22Rv1 (cell line): ENCODE data around the gene LRSAM1.

Experiments
- H3K27ac ChIP-seq: fragments of 450-650 bp; 2 replicates; pipeline ENCODE4 v1.5.1; 2017
- CTCF ChIP-seq: fragments of 450-650 bp; IDR thresholded peaks from 2 replicates; pipeline ENCODE4 v1.5.1; 2017; ENCODE audit warnings: mild to moderate bottlenecking
- ZFX ChIP-seq: fragments of 450-650 bp; IDR thresholded peaks from 2 replicates; pipeline ENCODE4 v1.6.1; 2017; ENCODE audit warnings: antibody characterized with exemption, borderline replicate concordance

Gene LRSAM1

GRCh38 chr9:127450830-127451607, at the start of gene LRSAM1, which contains the start of gene RPL12:
TSS of gene LRSAM1 (plus strand) at chr9:127451510. CDS start at chr9:127454528, 3,018 bp downstream.
TSS of gene RPL12 (minus strand) at chr9:127451406. CDS start at chr9:127451317, 89 bp downstream.
- peak within 1 kb of the TSS; percentile 95 for H3K27ac ChIP-seq
- TF ChIP-seq ZFX (no peak), CTCF (no peak)

- TF ChIP-seq ZFX (no peak), CTCF (no peak)
- H3K27ac ChIP-seq, result no peak overlapping the region
Measured at GRCh38 chr9:127402401-127403090, 48.8 kb upstream of the LRSAM1 start.

- no peak for TF ChIP-seq CTCF
- no peak for TF ChIP-seq ZFX
- no peak overlapping the region for H3K27ac ChIP-seq
Measured at GRCh38 chr9:127403507-127404192, 47.7 kb upstream of the LRSAM1 start.

- no peak overlapping the region for H3K27ac ChIP-seq
- TF ChIP-seq ZFX, result no peak
Measured at GRCh38 chr9:127404631-127405030, 46.7 kb upstream of the LRSAM1 start.

- TF ChIP-seq ZFX, result no peak
- TF ChIP-seq CTCF, result no peak
- no peak overlapping the region for H3K27ac ChIP-seq
Measured at GRCh38 chr9:127405344-127406125, 45.8 kb upstream of the LRSAM1 start.

- no peak for TF ChIP-seq ZFX
- TF ChIP-seq CTCF, result no peak
- H3K27ac ChIP-seq, result peak overlapping the region; percentile 65
Measured at GRCh38 chr9:127406799-127407491, 44.4 kb upstream of the LRSAM1 start.

- TF ChIP-seq CTCF (no peak), ZFX (no peak)
- peak overlapping the region; percentile 65 for H3K27ac ChIP-seq
Measured at GRCh38 chr9:127407492-127407843, 43.8 kb upstream of the LRSAM1 start.
